Kidney capillary endothelial cell (primary cell): ENCODE data around the gene PTPRN2.

Experiments used
- DNase-seq: peaks from one replicate; pipeline ENCODE4 v3.0.0-alpha.2; 2018; ENCODE audit warnings: low spot score

Gene PTPRN2

GRCh38 chr7:158067219-158067930 is 520.2 kb downstream of the PTPRN2 start:
- DNase-seq: no peak

- no peak for DNase-seq
These were observed 521.5 kb downstream of the PTPRN2 start for GRCh38 chr7:158066085-158066484.

GRCh38 chr7:158065340-158065739 is 522.3 kb downstream of the PTPRN2 start:
- no peak for DNase-seq

- no peak for DNase-seq
These were observed 523.0 kb downstream of the PTPRN2 start for GRCh38 chr7:158064631-158065030.

- peak; percentile 13 for DNase-seq
These were observed 523.6 kb downstream of the PTPRN2 start for GRCh38 chr7:158063850-158064610.

GRCh38 chr7:158062661-158063060 is 525.0 kb downstream of the PTPRN2 start:
- DNase-seq: no peak

GRCh38 chr7:158061884-158062656 is 525.6 kb downstream of the PTPRN2 start:
- no peak for DNase-seq

- no peak for DNase-seq
These were observed 526.5 kb downstream of the PTPRN2 start for GRCh38 chr7:158061026-158061630.

GRCh38 chr7:158060216-158060615 is 527.4 kb downstream of the PTPRN2 start:
- no peak for DNase-seq

- no peak for DNase-seq
These were observed 530.2 kb downstream of the PTPRN2 start for GRCh38 chr7:158057446-158057845.

GRCh38 chr7:158056761-158057160 is 530.9 kb downstream of the PTPRN2 start:
- no peak for DNase-seq

GRCh38 chr7:158055726-158056510 is 531.7 kb downstream of the PTPRN2 start:
- no peak for DNase-seq

- DNase-seq: no peak
These were observed 533.0 kb downstream of the PTPRN2 start for GRCh38 chr7:158054611-158055010.

- DNase-seq: no peak
These were observed 533.5 kb downstream of the PTPRN2 start for GRCh38 chr7:158054081-158054480.

GRCh38 chr7:158053183-158053915 is 534.3 kb downstream of the PTPRN2 start:
- DNase-seq: no peak

- DNase-seq: no peak
These were observed 535.1 kb downstream of the PTPRN2 start for GRCh38 chr7:158052381-158053060.

- no peak for DNase-seq
These were observed 535.8 kb downstream of the PTPRN2 start for GRCh38 chr7:158051776-158052175.

GRCh38 chr7:158050978-158051651 is 536.5 kb downstream of the PTPRN2 start:
- no peak for DNase-seq

GRCh38 chr7:158050441-158050977 is 537.1 kb downstream of the PTPRN2 start:
- DNase-seq: no peak
